Uterus (tissue), 4 donors: Measurements from ENCODE around the gene IL37. TPM values are rescaled to one million over a fixed set of nuclear protein-coding genes. Genes with fewer than 3 reads are reported as not detected.

Experiments
- DNase-seq, 2 donors: peaks; one replicate each; pipeline ENCODE4 v3.0.0-alpha.2; 2019 to 2020
- H3K27ac ChIP-seq, 2 donors: fragments of 200-600 bp; sonication (generic); 1 replicate in 1 of 2; 2 replicates in 1 of 2; pipeline ENCODE4 v1.5.1; 2016 to 2018
- H3K27me3 ChIP-seq, 2 donors: fragments of 200-600 bp; sonication (generic); one replicate each; pipeline ENCODE4 v1.5.1; 2018 to 2019; ENCODE audit warnings: control low read depth in 1 of 2
- H3K36me3 ChIP-seq, 2 donors: fragments of 200-600 bp; sonication (generic); one replicate each; pipeline ENCODE4 v1.5.1; 2019; ENCODE audit warnings: control low read depth in 1 of 2
- H3K4me1 ChIP-seq, 2 donors: fragments of 200-600 bp; sonication (generic); one replicate each; pipeline ENCODE4 v1.5.1; 2018 to 2019; ENCODE audit warnings: control low read depth in 1 of 2
- H3K4me3 ChIP-seq, 2 donors: fragments of 200-600 bp; sonication (generic); 1 replicate in 1 of 2; 2 replicates in 1 of 2; pipeline ENCODE4 v1.5.1; 2018 to 2019; ENCODE audit warnings: mild to moderate bottlenecking in 1 of 2
- H3K9me3 ChIP-seq, 2 donors: fragments of 200-600 bp; sonication (generic); one replicate each; pipeline ENCODE4 v1.5.1; 2019; ENCODE audit warnings: control low read depth in 1 of 2
- CTCF ChIP-seq, 4 experiments: fragments of 200-600 bp in 2 of 4; fragments of 450-650 bp in 2 of 4; sonication (generic) in 2 of 4; IDR thresholded peaks; one replicate each; pipeline ENCODE4 v1.5.1; 2016 to 2019; ENCODE audit warnings: antibody characterized with exemption in 4 of 4, mild to moderate bottlenecking in 2 of 4, moderate library complexity in 1 of 4
- POLR2A ChIP-seq, 2 donors: fragments of 450-650 bp; IDR thresholded peaks; one replicate each; pipeline ENCODE4 v1.6.1; 2016; ENCODE audit warnings: antibody characterized with exemption in 2 of 2, mild to moderate bottlenecking in 1 of 2, moderate library complexity in 1 of 2
- intact Hi-C: fragments of 100-400 bp; cut with DNase I; formaldehyde crosslinking; loops from one replicate; pipeline ENCODE4 v1.15.1; 2023; ENCODE audit warnings: low total_unique reads
- total RNA-seq, 4 donors: library from RNA; depleted of rRNA in 3 of 4; stranded (reverse); fragments of >200 nt in 3 of 4; gene quantifications; one replicate each; pipeline versions ENCODE4 v1.1.0 to v1.2.4, GENCODE V29; 2014 to 2023
- donor health status: DM: yes; HTN: yes; CAD: no.

Gene IL37
- total RNA-seq, 4 donors from 2014 or later: not detected

DNA sequence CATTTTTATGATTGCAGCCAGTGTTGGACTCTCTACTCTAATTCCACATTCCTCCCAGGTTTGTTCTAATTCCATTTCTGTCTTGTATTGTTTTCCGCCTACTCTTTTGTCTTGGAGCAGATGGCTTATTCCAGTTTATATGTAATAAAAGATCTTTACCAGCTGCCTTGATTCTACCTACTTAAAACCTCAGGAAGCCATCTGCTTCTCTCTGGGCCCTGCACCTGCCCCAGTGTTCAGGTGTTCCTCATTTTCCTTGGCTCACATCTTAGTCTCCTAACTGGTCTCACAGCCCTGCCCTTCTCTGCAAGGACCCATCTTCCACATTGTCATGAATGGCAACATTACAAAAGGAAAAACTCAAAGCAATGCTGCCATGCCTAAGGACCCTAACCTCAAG lies 21.0 kb upstream of the IL37 start:
- H3K36me3 ChIP-seq: no peaks in the 10 kb centered on the region
- H3K9me3 ChIP-seq: no peaks in the 10 kb centered on the region
- intact Hi-C loops: no loop called here
- no peak overlapping the region for H3K4me3 ChIP-seq
- H3K4me1 ChIP-seq: no peaks in the 10 kb centered on the region
- TF ChIP-seq CTCF (IDR thresholded peaks at IDR 0.05) (no peak), POLR2A (IDR thresholded peaks at IDR 0.05) (no peak)
- no peak overlapping the region for H3K27ac ChIP-seq
- DNase-seq: no peak
- H3K27me3 ChIP-seq: no peaks in the 10 kb centered on the region

- H3K4me1 ChIP-seq: no peaks in the 10 kb centered on the region
- no peak overlapping the region for H3K4me3 ChIP-seq
- H3K9me3 ChIP-seq: no peaks in the 10 kb centered on the region
- intact Hi-C loops: no loop called here
- no peak overlapping the region for H3K27ac ChIP-seq
- TF ChIP-seq CTCF (IDR thresholded peaks at IDR 0.05): no peak
- TF ChIP-seq POLR2A (IDR thresholded peaks at IDR 0.05): no peak
- DNase-seq: no peak
- no peaks in the 10 kb centered on the region for H3K36me3 ChIP-seq
- no peaks in the 10 kb centered on the region for H3K27me3 ChIP-seq
Observed at GRCh38 chr2:112891385-112891831, 19.6 kb upstream of the IL37 start.

DNA sequence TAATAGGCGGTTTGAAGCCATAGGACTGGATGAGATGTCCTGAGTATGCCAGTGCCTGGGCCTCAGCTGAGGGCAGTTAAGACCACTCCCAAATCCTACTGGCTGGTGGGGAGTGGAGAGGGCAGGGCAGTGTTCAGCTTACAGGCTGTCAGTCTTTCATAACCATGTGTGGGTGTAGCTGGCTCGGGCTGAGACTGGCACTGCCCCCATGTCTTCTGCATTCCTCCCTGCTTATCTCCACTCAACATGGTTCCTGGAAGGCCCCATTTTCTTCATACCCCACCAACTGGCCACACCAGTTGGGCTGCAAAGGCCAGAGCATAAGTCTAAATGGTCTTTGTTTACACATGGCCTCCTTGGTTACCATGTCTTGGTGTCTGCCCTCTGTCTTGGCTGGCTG lies 17.2 kb upstream of the IL37 start:
- H3K36me3 ChIP-seq: no peaks in the 10 kb centered on the region
- no peak overlapping the region for H3K27ac ChIP-seq
- H3K4me3 ChIP-seq: no peak overlapping the region
- no peaks in the 10 kb centered on the region for H3K9me3 ChIP-seq
- intact Hi-C loops: no loop called here
- TF ChIP-seq CTCF (IDR thresholded peaks at IDR 0.05) (no peak), POLR2A (IDR thresholded peaks at IDR 0.05) (no peak)
- no peaks in the 10 kb centered on the region for H3K4me1 ChIP-seq
- no peaks in the 10 kb centered on the region for H3K27me3 ChIP-seq
- no peak for DNase-seq

DNA sequence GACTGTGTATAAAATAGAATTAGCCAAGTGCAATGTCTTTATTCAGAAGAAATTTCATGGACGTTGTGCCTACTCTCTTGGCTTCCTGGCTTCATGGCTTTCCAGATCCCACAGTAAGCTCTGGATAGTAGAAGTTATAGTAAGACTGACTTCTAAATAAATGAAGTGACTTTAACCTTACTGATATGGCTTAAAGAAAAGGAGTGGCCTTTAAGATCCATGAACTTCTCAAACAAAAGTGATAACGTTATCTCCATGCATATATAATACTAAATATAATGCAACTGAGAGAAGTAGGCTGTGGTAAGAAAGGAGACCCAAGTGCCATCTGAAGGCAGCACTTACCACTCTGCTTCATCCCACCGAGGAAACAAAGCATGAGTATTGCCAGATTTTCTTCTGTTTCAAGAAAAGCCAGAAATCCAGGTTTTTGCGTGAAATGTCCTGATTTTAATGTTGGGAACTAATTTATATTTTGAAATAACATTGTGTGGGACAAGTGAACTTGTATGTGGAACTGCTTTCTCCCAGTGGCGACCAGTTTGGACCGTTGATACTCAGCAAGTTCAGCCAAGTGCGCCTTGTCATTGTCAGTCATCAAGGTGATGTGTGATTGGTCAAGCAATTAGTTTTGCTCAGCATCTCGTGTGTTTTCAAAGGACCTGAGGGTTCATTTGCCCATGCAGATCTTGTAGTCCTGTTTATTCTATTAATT lies 13.9 kb upstream of the IL37 start:
- no peak overlapping the region for H3K4me3 ChIP-seq

More for the DNA sequence above, 13.9 kb upstream of the IL37 start:
- DNase-seq: no peak
- Histone ChIP-seq H3K4me1 (no peaks in the 10 kb centered on the region), H3K27me3 (no peaks in the 10 kb centered on the region), H3K27ac (no peak overlapping the region), H3K9me3 (no peaks in the 10 kb centered on the region), H3K36me3 (no peaks in the 10 kb centered on the region)
- intact Hi-C loops: no loop called here
- no peak for TF ChIP-seq POLR2A (IDR thresholded peaks at IDR 0.05)
- TF ChIP-seq CTCF (IDR thresholded peaks at IDR 0.05): no peak
